GM18511 (cell line): ENCODE results near the gene RPL10L.

Experiments used
- ATAC-seq: cut with Tn5 transposase; IDR thresholded peaks from one replicate; pipeline ENCODE4 v1.9.1; 2021; ENCODE audit warnings: mild to moderate bottlenecking, moderate library complexity; ENCODE audit not compliant: unreplicated experiment

RPL10L gene

DNA sequence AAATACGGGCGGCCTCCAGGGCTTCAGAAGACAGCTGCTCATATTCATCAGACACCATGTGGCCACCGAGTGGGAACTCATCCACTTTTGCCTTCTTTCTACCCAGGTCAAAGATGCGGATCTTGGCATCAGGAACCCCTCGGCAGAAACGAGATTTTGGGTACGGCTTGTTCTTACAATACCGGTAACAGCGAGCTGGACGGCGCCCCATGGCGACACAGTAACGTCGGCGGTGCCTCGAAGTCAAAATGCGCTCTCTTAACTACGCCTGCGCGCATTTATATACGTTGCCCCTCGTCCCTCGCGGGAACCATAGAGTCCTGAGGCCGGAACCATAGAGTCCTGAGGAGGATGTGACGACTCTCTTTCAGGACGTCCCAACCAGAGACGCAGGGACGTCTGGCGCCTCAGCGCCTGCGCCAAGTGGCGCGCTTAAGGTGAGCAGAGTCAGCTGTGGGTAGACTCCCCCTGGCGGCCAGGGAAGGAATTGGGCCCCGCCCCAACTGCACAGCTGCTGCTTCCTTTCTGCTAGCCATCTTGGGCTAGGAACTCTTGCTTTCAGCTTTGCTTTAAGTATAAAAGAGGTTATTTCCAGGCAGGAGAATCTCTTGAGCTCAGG lies at the start of gene RPL10L:
Gene RPL10L (minus strand): TSS at position 256 of the 619 bp plus-strand sequence. CDS start 45 bp downstream, at position 211.
- no peak for ATAC-seq

DNA sequence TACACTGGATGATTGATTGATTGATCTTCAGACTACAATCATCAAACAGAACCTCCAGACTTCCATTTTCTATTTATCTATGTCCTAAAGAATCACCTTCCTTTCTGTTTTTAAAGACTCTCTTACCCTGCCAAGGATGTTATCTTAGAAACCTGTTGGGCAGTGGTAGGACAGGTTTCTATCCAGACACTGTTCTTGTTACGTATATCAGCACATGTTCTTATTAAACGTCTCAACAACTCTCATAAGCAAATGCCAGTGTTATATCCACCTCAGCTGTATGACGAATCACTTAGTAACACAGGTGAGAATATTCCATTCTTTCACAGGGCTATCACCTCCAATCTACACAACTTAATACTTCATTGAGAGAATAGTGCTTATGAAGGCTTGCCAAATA lies 40.2 kb upstream of the RPL10L start:
- ATAC-seq, result no peak

DNA sequence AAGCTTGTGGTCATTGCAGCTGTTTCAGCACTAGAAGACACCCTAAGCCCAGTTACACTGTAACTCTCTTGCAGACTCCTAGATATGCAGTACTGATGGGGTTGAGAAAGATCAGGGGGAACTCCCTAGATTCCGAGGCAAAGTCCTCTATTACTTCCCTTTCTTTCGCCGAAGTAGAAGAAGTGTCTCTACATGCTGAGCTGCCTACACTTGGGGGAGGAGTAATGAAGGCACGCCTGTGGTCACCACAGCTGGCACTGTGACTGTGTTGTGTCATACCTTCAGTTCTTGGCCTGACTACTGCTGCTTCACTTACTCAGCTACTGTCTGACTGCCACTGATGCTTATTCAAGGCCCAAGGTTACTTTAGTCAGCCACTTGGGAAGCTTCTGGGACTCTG lies 35.1 kb upstream of the RPL10L start:
- ATAC-seq, result no peak

DNA sequence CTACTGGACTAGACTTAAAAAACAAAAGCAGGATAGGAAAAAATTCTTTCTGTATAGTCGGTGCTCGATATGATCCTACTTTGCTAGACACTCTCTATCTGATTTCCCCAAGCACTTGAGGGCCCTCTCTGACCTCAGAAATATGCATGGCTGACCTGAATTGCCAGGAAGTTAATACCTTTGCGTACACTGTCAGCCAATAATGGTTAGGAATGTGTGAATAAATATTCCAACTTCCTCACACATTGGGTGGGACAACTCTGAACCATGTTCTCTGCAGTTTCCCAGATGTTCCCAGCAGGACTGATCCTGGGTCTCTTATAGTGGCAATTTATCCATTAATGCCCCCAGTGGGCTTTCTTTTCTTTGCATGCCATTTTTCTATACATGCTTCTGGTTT lies 20.5 kb upstream of the RPL10L start:
- no peak for ATAC-seq

DNA sequence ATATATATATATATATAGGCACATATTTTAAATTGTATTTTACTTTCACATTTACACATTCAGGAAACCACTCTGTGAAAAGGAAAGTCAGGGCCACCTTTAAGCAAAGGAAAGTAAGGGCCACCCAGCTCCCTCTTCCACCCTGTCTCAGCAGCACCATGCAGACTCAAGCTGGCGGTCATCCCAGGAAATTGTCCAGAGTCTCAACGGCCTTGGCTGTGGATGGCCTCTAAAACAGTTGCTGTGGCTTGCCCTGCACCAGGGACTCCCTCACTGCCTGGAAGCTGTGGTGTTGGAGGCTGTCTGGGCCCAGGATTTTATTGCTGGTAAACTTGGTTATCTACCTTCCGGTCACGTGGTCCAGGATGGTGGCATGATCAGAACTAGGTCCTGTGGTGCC lies 11.8 kb upstream of the RPL10L start:
- ATAC-seq, result no peak

DNA sequence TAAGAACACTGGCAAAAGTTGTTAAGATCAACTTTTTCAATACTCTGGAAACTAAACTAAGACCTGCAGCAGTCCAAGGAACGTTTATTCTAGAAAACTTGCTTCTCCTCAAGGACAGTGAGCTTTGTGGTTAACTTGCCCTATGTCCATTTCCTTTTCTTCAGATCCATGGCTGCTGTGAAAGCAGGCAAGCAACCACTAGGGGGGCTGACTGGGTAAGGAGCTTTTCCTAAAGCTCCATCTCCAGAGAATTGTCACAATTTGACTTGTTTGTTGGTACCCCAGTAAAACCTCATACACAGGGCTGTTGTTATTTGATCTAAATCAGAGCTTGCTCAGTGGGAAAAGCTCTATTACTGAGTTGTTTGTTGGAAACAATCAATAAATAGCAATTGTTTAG lies 10.1 kb upstream of the RPL10L start:
- ATAC-seq, result no peak

DNA sequence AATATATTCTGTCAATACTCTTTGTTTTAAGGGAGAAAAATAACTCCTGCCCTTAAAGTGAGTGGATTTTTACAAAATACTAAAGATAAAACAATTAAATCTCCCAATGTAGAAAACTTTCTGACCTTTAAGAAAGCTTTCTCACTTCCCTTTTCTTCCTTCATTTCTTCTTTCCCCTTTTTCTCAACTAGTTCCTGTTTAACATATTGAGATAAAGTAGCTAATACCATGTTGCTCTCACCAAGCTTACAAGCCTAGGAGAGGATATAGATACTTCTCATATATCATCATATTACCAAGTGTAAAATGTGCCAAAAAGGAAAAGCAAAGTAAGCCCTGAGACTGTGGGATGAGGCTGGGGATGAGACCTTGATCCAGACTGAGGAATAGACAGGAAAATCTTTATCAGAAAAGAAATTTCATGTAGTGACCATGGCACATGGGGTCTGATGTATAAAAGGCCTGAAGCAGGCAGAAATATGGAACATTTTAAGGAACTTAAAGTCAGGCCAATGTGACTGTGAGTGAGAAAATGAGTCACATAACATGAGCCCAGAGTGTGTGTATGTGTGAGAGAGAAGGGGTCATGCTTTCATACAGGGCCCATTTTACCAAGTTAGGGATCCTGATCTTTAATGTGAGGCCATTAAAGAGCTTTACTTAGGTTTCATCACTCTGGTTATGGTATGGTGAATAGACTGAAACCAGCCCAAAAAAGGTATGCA lies 1.6 kb upstream of the RPL10L start:
- ATAC-seq, result no peak

DNA sequence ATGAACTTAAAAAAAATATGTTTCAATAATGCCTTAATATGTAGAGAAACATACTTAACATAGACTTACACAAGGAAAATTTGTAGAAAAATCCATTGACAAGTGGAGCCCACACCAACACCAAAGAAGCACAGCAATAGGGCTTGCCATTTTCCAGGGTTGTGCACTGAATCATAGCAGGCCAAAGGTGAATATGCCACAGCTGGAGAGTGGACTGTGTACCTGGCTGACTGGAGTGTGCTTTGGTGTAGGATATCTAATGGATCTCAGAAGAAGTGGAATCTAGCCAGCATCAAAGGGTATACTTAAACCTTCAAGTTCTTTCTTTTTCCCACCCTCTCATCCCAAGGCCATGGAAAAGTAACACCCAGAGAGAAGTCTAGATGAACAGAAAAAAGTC lies 4.8 kb downstream of the RPL10L start:
- no peak for ATAC-seq

DNA sequence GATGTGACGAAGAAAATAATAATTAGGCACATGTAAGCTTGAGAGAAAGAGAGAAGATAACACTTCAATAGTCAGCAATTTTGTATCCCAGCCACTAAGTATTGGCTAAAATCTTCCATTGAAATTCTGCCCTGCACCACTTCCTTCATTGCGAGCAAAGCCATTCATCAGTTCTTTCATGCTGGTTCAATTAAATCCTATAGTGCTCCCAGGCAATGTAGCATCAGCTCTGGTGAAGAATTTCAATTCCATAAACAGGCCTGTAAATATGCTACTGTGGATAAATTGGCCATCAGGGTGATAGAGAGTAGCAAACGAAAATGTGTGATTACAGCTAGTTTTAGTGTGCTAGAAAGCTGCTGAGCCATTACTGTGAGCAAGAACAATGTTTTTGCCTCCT lies 24.7 kb downstream of the RPL10L start:
- ATAC-seq, result no peak
